Activated naive CD4-positive, alpha-beta T cell treated with Interleukin-2 at 50 U/mL for 16 hours (primary cell): ENCODE measurements around the gene OR7E24.
A peak's percentile ranks its signal among the peaks of the same experiment; 100 is the strongest.
"Not testable (repeated sequence)": the region's sequence is repeated elsewhere in the genome, so short reads cannot be mapped to it uniquely, and the experiment has no call there.

Source experiments
- DNase-seq: peaks from one replicate; pipeline ENCODE4 v3.0.0-alpha.2; 2020

Gene OR7E24

GRCh38 chr19:9250630-9251029 is at the start of gene OR7E24:
Gene OR7E24, plus strand, starts transcription at chr19:9250930. Its CDS starts 114 bp downstream, at chr19:9251044.
- DNase-seq = no peak

DNA sequence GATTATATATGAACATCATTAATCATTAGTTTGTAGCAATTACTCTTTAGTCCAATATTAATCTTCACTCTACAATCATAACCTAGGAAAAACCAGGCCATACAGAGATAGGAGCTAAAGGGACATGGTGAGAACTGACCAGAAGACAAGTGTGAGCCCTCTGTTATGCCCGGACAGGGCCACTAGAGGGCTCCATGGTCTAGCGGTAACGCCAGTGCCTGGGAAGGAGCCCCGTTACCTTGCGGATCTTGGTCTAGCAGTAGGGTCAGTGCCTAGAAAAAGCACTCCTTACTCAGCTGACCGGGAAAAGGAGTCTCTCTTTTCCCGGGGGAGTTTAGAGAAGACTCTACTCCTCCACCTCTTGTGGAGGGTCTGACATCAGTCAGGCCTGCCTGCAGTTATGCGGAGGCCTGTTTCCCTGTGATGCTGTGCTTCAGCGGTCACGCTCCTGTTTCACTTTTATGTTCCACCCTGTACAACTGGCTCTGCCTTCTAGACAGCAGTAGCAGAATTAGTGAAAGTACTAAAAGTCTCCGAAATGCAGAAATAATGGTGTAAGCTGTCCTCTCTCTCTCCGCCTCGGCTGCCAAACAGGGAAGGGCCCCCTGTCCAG is 45.1 kb upstream of the OR7E24 start:
- DNase-seq = peak; percentile 67

DNA sequence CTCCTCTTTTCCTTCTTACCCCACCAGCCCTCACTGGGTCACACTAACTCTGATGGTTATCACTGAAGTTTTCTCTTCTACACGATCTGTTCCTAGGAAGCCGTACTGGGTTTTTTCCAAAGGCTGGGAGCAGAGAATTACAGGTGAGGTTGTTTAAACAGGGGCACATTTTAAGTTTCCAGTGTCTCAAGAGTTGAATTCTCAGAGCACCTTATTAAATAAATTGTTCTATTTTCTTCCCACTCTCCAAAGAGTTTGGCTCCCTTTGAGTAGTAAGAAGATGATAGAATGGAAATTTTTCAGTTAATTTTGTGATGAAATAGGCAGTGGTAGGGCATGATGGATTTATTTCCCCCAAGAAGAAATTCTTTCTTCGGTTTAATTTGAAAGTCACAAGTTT is 31.2 kb upstream of the OR7E24 start, which contains the start of gene OR7D4:
TSS of gene OR7D4 (minus strand) at position 101 of the 400 bp plus-strand sequence. CDS start 4,752 bp downstream, outside the sequence.
- no peak for DNase-seq

DNA sequence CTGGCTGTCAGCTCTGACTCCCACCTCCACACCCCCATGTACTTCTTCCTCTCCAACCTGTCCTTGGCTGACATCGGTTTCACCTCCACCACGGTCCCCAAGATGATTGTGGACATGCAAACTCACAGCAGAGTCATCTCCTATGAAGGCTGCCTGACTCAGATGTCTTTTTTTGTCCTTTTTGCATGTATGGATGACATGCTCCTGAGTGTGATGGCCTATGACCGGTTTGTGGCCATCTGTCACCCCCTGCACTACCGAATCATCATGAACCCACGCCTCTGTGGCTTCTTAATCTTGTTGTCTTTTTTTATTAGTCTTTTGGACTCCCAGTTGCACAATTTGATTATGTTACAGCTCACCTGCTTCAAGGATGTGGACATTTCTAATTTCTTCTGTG is 506 bp downstream of the OR7E24 start:
- no peak for DNase-seq

- DNase-seq = not testable (repeated sequence)
These were observed 32.8 kb downstream of the OR7E24 start for GRCh38 chr19:9283485-9283884.

- DNase-seq = no peak
These were observed 38.6 kb downstream of the OR7E24 start for GRCh38 chr19:9289231-9289884.

DNA sequence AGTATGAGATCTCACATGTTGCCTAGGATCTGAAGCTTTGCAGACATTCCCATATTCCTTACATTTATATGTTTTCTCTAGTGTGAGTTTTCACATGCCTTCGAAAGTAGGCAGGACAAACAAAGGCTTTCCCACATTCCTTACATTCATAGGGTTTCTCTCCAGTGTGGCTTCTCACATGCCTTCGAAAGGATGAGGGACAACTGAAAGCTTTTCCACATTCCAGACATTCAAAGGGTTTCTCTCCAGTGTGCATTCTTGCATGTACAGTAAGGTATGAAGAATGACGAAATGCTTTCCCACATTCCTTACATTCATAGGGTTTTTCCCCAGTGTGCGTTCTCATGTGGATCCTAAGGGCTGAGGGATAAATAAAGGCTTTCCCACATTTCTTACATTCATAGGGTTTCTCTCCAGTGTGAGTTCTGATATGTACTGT is 44.7 kb downstream of the OR7E24 start:
- DNase-seq = no peak

- DNase-seq = no peak
These were observed 45.6 kb downstream of the OR7E24 start for GRCh38 chr19:9296336-9296735.
